SH-SY5Y (cell line): ENCODE data around the gene COL24A1.
A peak's percentile ranks its signal among the peaks of the same experiment; 100 is the strongest.

Experiments
- GATA2 ChIP-seq: IDR thresholded peaks from 2 replicates; pipeline ENCODE4 v1.6.1; 2011; ENCODE audit warnings: mild to moderate bottlenecking, low read depth, low read length
- GATA3 ChIP-seq: IDR thresholded peaks from 2 replicates; pipeline ENCODE4 v1.6.1; 2011; ENCODE audit warnings: low read depth, mild to moderate bottlenecking, low read length, moderate library complexity

Gene COL24A1

GRCh38 chr1:86175756-86176155 is 19.2 kb upstream of the COL24A1 start:
- no peak for TF ChIP-seq GATA2
- TF ChIP-seq GATA3 = no peak

- TF ChIP-seq GATA2 (no peak), GATA3 (no peak)
Observed at GRCh38 chr1:86169625-86170024, 13.1 kb upstream of the COL24A1 start.

DNA sequence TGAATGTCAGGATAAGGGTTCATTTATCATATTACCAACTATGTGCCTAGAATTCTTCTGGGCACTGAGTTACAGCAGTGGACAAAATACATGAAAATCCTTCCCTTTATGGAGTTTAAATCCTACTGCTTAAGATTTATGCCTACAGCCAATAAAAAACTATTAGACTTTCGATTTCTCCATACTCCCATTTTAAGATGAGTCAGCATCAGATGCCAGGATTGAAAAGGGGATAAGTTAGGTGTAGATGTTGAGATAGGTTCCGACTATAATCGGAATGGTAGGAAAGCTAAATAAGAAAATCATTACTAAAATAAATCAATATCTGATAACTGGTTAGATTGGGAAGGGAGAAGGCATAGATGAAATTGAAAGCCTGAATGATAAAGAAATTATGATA is 3.2 kb upstream of the COL24A1 start:
- TF ChIP-seq GATA2 (no peak), GATA3 (no peak)

- TF ChIP-seq GATA3 = no peak
- no peak for TF ChIP-seq GATA2
Observed at GRCh38 chr1:86155807-86156565, 586 bp downstream of the COL24A1 start.

GRCh38 chr1:86155051-86155806 is 1.3 kb downstream of the COL24A1 start:
- TF ChIP-seq GATA2 = no peak

- TF ChIP-seq GATA3 (no peak), GATA2 (0 out of 2 replicates have a peak, but pooled peaks have one; percentile 18)
Observed at GRCh38 chr1:86154571-86155050, 2.0 kb downstream of the COL24A1 start.

GRCh38 chr1:86153836-86154235 is 2.7 kb downstream of the COL24A1 start:
- TF ChIP-seq GATA2 = no peak
- TF ChIP-seq GATA3 = no peak

- TF ChIP-seq GATA3 (no peak), GATA2 (no peak)
Observed at GRCh38 chr1:86152887-86153286, 3.7 kb downstream of the COL24A1 start.

GRCh38 chr1:86151427-86151826 is 5.1 kb downstream of the COL24A1 start:
- no peak for TF ChIP-seq GATA2
- TF ChIP-seq GATA3 = no peak

GRCh38 chr1:86150553-86151055 is 6.0 kb downstream of the COL24A1 start:
- TF ChIP-seq GATA3 = no peak
- no peak for TF ChIP-seq GATA2

- TF ChIP-seq GATA3 = no peak
- no peak for TF ChIP-seq GATA2
Observed at GRCh38 chr1:86149591-86149990, 7.0 kb downstream of the COL24A1 start.

DNA sequence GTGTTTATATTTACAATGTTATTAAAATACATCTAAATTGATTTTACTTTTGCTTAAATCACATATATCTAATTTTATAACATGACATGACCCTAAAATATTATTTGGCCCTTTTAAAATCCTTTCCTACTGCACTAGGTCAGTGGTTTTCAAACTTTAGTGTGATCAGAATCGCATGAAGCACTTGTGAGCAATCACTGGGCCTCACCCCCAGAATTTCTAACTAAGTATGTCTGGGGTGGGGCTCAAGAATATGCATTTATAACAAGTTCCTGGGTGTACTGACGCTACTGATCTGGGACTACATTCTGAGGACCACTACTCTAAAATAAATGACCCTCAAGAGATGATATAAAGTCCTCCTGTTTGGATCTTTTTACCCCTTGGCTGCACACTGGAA is 8.8 kb downstream of the COL24A1 start:
- TF ChIP-seq GATA3 (no peak), GATA2 (no peak)

DNA sequence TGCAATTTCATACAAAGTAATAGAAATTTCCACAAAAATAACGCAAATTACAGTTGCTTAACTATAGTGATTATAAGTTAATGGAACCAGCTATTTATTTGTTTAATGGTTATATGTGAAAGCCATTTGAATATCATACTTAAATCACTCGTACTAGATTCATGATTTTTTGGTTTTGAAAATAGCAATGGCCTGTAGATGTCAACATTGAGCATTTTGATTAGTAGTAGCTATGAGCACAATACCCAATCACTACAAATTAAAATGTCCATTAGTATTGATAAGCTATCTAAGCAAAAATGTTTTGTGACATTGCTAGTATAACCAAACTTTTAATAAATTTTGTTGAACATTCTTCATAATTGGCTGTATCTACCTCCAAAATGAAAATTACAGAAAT is 10.0 kb downstream of the COL24A1 start:
- TF ChIP-seq GATA3 (no peak), GATA2 (no peak)

DNA sequence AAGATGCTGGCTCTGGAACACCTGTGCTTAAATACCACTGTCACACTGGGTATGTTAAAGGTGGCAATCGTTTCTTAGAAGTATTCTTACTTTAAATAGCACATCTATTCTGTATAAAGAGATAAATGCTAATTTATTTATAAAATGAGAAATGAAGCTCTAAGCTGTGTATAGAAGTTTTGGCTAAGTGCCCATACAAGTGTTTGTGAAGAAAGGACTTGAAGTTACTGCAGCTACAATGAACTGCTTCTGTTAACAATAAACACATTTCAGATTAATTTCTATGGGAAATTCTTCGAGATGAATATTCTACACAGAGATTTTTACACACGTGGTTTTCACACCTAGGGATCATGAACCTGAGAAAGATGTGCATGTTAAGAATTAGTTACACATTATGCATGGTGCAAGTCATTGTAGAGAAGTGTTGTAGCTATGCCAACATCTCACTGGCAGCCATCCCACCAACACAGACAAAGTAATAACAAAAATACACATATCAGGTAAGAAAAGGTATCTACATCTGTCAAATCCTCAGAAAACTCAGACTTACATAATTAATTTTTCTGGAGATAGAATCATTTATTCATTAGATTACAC is 16.2 kb downstream of the COL24A1 start:
- TF ChIP-seq GATA3 (no peak), GATA2 (no peak)

DNA sequence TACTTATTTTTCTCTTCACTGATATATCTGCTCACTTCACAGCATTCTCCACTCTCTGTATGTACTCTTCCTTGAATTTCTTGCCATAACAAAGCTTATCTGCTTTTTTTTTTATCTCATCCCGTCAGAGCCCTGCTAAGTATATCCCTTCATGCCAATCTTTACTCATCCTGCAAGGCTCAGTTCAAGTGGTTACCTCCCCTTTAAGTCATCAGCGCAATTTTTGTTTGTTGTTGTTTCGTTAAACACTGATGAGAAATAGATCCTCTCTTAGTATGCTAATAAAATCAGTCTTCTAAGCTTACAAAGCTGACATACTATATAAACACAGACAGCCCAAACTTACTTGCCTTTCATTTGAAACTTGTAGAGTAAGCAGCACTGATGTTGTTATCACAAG is 17.8 kb downstream of the COL24A1 start:
- TF ChIP-seq GATA2 (no peak), GATA3 (no peak)
